ENCODE results near the gene SH3RF1.

- TF ChIP-seq EZH2phosphoT487 (IDR thresholded peaks at IDR 0.05), result no peak
- TF ChIP-seq EZH2 (IDR thresholded peaks at IDR 0.05), result no peak
Observed at GRCh38 chr4:169269916-169270809, 593 bp downstream of the SH3RF1 start.

Data from neural progenitor cell (in vitro differentiated cells).